ENCODE data around the gene MTOR. TPM values are rescaled to one million over a fixed set of nuclear protein-coding genes. Genes with fewer than 3 reads are reported as not detected.

Gene MTOR
- polyA plus RNA-seq, 1 of the 3 experiments (the other 2 are of a cell fraction): 20.9 TPM

DNA sequence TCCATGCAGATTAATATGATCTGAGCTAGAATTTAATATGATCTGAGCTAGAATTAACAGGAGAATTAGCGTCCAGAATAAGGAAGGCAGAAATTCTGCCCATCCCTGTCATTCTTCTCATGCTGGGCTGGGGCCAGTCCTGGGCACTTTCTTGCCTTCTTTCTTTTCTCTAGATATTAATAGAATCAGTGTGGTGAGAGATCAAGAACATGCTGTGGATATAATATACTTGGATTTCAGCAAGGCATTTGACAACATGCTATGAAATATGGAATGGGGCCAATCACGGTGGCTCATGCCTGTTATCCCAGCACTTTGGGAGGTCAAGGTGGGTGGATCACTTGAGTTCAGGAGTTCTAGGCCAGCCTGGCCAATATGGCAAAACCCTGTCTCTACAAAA lies 28.7 kb upstream of the MTOR start:
- H2AFZ ChIP-seq (ENCODE audit: low read depth): no peak overlapping the region
- H3K27ac ChIP-seq (ENCODE audit: low read depth in 2 of 2, low read length in 1 of 2): no peak overlapping the region
- H3K4me2 ChIP-seq: no peak overlapping the region
- H3K79me2 ChIP-seq (ENCODE audit: insufficient read depth): no peaks in the 10 kb centered on the region
- H3F3A ChIP-seq (replicated peaks; ENCODE audit: insufficient read depth): no peaks in the 10 kb centered on the region
- no peaks in the 10 kb centered on the region for H3K9me3 ChIP-seq
- H4K20me1 ChIP-seq (ENCODE audit: insufficient read depth): no peaks in the 10 kb centered on the region
- no peaks in the 10 kb centered on the region for H3K9me2 ChIP-seq
- peaks cover 0 to 3% of the 10 kb centered on the region in 2 experiments for H3K36me3 ChIP-seq (replicated peaks in 1 of 2; ENCODE audit: control insufficient read depth in 1 of 2, insufficient read depth in 2 of 2, low read length in 1 of 2)
- TF ChIP-seq RFX5 (IDR thresholded peaks at IDR 0.05; ENCODE audit: low read length) (no peak), EZH2phosphoT487 (IDR thresholded peaks at IDR 0.05; ENCODE audit: borderline replicate concordance, low read depth) (no peak), NFIC (IDR thresholded peaks at IDR 0.05; ENCODE audit: borderline replicate concordance) (no peak), SMC3 (IDR thresholded peaks at IDR 0.05; ENCODE audit: low read depth, low read length) (no peak), TCF12 (IDR thresholded peaks at IDR 0.05) (no peak), FOXJ3 (CRISPR knock-in tag; IDR thresholded peaks at IDR 0.05) (no peak), SIN3A (IDR thresholded peaks at IDR 0.05; ENCODE audit: borderline replicate concordance, low read depth, low read length) (no peak), EP300 (IDR thresholded peaks at IDR 0.05; ENCODE audit: borderline replicate concordance in 1 of 2, low read depth in 1 of 2, low read length in 1 of 2) (no peak), CHD2 (IDR thresholded peaks at IDR 0.05; ENCODE audit: low read length, partially characterized antibody) (no peak)
- TF ChIP-seq, protein P1, sequence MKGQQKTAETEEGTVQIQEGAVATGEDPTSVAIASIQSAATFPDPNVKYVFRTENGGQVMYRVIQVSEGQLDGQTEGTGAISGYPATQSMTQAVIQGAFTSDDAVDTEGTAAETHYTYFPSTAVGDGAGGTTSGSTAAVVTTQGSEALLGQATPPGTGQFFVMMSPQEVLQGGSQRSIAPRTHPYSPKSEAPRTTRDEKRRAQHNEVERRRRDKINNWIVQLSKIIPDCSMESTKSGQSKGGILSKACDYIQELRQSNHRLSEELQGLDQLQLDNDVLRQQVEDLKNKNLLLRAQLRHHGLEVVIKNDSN (IDR thresholded peaks at IDR 0.05; ENCODE audit: borderline replicate concordance, low read depth): no peak
- TF ChIP-seq, protein P2, sequence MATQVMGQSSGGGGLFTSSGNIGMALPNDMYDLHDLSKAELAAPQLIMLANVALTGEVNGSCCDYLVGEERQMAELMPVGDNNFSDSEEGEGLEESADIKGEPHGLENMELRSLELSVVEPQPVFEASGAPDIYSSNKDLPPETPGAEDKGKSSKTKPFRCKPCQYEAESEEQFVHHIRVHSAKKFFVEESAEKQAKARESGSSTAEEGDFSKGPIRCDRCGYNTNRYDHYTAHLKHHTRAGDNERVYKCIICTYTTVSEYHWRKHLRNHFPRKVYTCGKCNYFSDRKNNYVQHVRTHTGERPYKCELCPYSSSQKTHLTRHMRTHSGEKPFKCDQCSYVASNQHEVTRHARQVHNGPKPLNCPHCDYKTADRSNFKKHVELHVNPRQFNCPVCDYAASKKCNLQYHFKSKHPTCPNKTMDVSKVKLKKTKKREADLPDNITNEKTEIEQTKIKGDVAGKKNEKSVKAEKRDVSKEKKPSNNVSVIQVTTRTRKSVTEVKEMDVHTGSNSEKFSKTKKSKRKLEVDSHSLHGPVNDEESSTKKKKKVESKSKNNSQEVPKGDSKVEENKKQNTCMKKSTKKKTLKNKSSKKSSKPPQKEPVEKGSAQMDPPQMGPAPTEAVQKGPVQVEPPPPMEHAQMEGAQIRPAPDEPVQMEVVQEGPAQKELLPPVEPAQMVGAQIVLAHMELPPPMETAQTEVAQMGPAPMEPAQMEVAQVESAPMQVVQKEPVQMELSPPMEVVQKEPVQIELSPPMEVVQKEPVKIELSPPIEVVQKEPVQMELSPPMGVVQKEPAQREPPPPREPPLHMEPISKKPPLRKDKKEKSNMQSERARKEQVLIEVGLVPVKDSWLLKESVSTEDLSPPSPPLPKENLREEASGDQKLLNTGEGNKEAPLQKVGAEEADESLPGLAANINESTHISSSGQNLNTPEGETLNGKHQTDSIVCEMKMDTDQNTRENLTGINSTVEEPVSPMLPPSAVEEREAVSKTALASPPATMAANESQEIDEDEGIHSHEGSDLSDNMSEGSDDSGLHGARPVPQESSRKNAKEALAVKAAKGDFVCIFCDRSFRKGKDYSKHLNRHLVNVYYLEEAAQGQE (IDR thresholded peaks at IDR 0.05; ENCODE audit: low read depth, low read length): no peak
- TF ChIP-seq, protein P3, sequence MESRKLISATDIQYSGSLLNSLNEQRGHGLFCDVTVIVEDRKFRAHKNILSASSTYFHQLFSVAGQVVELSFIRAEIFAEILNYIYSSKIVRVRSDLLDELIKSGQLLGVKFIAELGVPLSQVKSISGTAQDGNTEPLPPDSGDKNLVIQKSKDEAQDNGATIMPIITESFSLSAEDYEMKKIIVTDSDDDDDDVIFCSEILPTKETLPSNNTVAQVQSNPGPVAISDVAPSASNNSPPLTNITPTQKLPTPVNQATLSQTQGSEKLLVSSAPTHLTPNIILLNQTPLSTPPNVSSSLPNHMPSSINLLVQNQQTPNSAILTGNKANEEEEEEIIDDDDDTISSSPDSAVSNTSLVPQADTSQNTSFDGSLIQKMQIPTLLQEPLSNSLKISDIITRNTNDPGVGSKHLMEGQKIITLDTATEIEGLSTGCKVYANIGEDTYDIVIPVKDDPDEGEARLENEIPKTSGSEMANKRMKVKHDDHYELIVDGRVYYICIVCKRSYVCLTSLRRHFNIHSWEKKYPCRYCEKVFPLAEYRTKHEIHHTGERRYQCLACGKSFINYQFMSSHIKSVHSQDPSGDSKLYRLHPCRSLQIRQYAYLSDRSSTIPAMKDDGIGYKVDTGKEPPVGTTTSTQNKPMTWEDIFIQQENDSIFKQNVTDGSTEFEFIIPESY (IDR thresholded peaks at IDR 0.05; ENCODE audit: borderline replicate concordance, low read depth): no peak
- H3K9ac ChIP-seq: no peak overlapping the region
- CTCF ChIA-PET: interaction anchor here (1.0 to 1.3 kb wide), 3 partner anchors 29 to 355 kb away, joined by 3 to 5 read pairs (median 3); no protein-coding TSS in a partner anchor
- H3K4me3 ChIP-seq (ENCODE audit: low read depth in 2 of 2, low read length in 1 of 2): no peak overlapping the region
- H3K4me1 ChIP-seq (ENCODE audit: control insufficient read depth in 1 of 2, insufficient read depth in 2 of 2, low read depth in 1 of 2, low read length in 1 of 2): peaks cover 0 to 14% of the 10 kb centered on the region in 2 experiments; a peak in 1 of 4 replicates
- no peak for DNase-seq
- no peaks in the 10 kb centered on the region for H3K27me3 ChIP-seq (ENCODE audit: insufficient read depth)
- WGBS (ENCODE audit: low lambda C conversion rate): 97% methylated on average over 2 of the region's 2 CpGs
- POLR2A ChIA-PET: no interaction called here
